ENCODE results near the gene INSRR.

Gene INSRR

DNA sequence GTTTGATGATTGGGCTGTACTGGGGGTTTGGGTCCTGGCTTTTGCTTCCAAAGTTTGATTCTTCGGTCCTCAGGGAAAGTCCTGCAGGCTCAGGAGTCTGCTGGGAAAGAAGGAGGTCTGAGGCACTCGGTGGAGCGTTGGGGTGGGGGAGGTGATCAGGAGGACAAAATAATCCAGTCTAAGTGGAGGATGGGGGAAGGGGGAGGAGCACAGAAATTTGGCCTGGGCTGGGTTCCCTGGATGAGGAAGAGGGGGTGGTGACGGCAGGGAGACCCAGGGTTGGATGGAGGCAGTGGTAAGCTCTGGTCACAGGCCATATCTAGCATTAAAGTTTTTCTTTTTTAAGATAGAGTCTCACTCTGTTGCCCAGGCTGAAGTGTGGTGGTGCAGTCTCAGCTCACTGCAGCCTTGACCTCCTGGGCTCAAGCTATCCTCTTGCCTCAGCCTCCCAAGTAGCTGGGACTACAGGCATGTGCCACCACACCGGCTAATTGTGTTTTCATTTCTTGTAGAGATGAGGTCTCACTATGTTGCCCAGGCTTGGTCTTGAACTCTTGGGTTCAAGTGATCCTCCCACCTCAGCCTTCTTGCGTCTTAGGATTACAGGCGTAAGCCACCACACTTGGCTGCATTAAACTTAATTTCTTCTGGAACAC is 49.1 kb downstream of the INSRR start:
- Histone ChIP-seq H3K36me3 (ENCODE audit: insufficient read depth, low read length) (no peaks in the 10 kb centered on the region), H3K4me1 (ENCODE audit: insufficient read depth, low read length) (peaks cover 7% of the 10 kb centered on the region), H3K9ac (ENCODE audit: low read depth, low read length) (no peak overlapping the region), H3K9me3 (ENCODE audit: control insufficient read depth, insufficient read depth, low read length) (no peaks in the 10 kb centered on the region)

DNA sequence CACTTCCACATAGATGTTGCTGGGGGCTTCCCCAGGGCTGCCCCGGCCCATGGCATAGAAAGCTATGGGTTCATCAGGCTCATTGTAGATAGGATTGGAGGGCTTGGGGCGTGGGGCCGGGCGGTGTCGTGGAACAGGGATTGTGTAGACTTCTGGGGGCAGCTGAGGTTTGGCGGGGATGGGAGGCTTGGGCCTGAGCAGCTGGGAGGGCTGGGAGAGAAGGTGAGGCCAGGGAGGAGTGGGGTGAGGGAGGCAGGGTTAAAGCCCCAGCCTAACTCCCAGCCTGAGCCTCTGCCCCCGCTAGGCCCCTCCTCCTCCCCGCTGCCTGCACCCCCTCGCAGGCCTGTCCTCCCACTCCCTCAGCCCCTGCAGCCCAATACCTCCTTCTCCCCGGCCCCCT is 49.6 kb downstream of the INSRR start:
- H3K9ac ChIP-seq (ENCODE audit: low read depth, low read length) = no peak overlapping the region

DNA sequence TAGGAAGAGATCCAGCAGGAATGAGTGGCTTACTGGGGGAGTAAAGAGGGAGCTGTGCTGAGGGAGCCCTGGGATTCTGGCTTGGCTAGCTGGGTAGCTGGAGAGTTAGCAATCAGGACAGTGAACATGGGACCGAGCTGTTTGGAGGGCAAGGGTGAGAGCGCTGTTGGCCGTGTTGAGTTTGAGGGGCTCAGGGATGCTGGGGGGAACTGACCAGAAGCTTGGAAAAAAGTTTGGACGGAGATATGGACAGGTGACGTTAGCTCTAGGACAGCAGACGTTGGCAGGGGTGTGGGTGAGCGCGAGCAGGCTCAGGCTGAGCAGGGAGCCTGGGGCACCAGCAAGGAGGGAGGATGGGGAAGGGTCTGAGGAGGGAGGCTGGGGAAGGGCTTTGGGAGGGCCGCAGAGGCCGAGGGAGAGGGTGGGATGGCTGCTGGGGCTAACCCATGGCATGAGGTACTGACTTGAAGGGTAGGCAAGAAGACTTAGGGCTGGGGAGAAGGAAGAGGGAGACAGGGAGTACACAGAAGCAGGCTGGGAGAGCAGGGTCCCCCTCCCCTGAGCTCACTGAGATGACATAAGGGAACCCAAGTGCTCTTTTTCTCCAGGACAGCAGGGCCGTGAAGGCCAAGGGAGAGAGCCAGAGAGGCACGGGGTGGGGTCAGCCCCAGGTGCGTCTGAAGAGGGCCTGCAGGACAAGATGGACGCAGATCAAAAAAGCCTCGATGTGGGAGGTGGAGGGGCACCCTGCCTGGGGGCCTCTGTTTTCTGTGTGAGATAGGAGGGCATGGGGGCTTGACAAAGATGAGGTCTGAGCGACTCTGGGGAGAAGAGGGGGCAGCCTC is 50.5 kb downstream of the INSRR start:
- H3K9me3 ChIP-seq (ENCODE audit: control insufficient read depth, insufficient read depth, low read length) = no peaks in the 10 kb centered on the region
- no peaks in the 10 kb centered on the region for H3K4me1 ChIP-seq (ENCODE audit: insufficient read depth, low read length)
- H3K36me3 ChIP-seq (ENCODE audit: insufficient read depth, low read length) = no peaks in the 10 kb centered on the region
- no peak overlapping the region for H3K9ac ChIP-seq (ENCODE audit: low read depth, low read length)

More for the DNA sequence above, 49.6 kb downstream of the INSRR start:
- no peaks in the 10 kb centered on the region for H3K9me3 ChIP-seq (ENCODE audit: control insufficient read depth, insufficient read depth, low read length)
- no peaks in the 10 kb centered on the region for H3K36me3 ChIP-seq (ENCODE audit: insufficient read depth, low read length)
- H3K4me1 ChIP-seq (ENCODE audit: insufficient read depth, low read length) = peaks cover 1% of the 10 kb centered on the region; the same call in 1 of the 2 replicates

DNA sequence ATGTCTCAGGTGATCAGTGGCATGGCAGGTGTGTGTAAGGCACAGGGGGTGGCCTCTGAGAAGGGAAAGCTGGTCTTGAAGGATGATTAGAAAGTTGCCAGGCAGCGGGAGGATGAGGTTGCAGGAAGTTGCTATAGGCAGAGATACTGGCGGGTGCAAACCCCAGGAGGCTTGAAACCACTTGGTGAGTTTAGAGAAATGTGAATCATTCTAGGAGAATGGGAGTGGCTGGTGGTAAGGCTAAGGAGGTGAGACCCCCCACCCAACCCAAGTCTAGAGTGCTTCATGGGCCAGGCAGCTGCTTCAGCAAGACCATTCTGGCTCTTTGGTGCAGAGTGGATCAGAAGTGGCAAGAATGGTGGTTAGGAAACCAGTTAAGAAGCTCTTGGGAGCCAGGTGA is 51.3 kb downstream of the INSRR start:
- H3K9ac ChIP-seq (ENCODE audit: low read depth, low read length) = no peak overlapping the region
- no peaks in the 10 kb centered on the region for H3K9me3 ChIP-seq (ENCODE audit: control insufficient read depth, insufficient read depth, low read length)
- no peaks in the 10 kb centered on the region for H3K36me3 ChIP-seq (ENCODE audit: insufficient read depth, low read length)
- no peaks in the 10 kb centered on the region for H3K4me1 ChIP-seq (ENCODE audit: insufficient read depth, low read length)

DNA sequence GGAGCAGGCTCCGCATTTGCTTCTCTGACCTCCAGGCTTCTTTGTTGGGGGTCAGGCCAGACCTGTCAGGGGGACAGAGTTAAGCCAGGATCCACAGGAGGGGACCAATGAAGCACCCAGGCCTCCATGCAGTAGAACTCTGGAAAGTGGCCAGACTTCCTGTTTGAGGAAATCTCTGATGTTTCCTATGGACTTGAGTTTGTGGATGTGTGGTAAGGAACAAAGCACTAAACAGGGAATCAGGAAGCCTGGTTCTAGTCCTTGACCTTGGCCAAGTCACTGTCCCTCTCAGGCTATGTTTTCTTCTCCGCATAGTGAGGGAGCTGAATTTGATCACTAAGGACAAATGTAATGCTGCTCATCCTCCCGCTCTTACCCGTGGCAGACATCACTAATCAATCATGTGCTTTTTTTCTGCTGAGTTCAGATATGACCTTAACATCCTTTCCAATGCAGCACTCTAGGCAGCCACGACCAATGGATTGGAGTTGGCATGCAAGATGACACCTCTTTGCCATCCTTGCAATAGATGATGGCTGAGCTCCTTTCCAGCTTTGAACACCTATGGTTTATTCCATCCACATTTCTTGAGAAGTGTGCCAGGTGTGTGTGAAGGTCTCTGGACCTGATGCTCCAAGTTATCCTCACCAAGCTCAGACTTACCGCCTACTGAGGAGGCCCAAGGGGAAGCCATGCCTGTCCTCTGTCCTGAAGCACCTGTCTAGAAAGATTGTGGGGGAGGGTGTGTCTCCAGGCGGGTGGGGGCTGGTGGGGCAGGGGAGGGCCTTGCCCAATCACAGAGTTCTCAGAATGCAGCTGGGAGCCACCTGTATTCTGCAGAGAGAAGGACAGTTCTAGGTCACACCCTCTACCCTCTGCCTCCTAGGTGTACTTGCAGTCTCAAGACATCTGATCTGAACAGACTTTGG is 52.1 kb downstream of the INSRR start:
- no peaks in the 10 kb centered on the region for H3K4me1 ChIP-seq (ENCODE audit: insufficient read depth, low read length)
- no peaks in the 10 kb centered on the region for H3K9me3 ChIP-seq (ENCODE audit: control insufficient read depth, insufficient read depth, low read length)
- H3K36me3 ChIP-seq (ENCODE audit: insufficient read depth, low read length) = peaks cover 2% of the 10 kb centered on the region; the same call in 1 of the 2 replicates
- H3K9ac ChIP-seq (ENCODE audit: low read depth, low read length) = no peak overlapping the region

DNA sequence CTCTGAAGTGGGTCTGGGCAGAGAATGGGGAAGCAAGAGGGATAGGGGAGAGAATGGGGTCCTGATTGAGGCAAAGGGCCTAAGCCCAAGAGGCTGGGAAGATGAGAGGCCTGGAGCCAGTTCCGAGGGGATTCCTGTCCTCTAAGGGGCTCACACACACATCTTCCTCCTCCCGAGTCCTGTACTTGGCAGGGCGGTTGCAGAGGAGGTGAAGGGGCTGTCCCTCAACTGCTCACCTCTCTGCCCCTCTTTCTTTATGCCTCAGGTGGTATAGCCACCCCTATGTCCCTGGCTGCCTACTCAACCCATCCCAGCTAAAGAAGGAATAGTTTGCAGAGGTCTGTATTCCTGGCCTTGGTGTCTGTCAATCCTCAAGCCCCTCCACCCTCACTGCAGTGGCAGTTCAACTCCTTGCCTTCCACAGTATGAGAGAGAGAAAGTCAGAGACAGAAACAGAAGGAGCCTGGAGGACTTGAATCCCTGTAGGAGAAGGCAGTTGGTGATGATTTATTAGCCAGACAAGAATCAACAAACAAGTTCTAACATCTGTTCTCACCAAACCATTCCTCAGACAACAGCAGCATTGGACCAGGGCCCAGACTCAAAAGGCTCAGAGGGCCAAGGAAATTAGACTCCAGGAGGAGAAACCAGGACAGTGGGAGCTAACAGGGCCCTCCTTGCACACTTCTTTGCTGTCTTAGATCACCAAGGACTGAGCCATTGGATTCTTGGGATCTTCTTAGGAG is 53.0 kb downstream of the INSRR start:
- no peak overlapping the region for H3K9ac ChIP-seq (ENCODE audit: low read depth, low read length)
- H3K9me3 ChIP-seq (ENCODE audit: control insufficient read depth, insufficient read depth, low read length) = no peaks in the 10 kb centered on the region
- peaks cover 2% of the 10 kb centered on the region; the same call in 1 of the 2 replicates for H3K36me3 ChIP-seq (ENCODE audit: insufficient read depth, low read length)
- H3K4me1 ChIP-seq (ENCODE audit: insufficient read depth, low read length) = no peaks in the 10 kb centered on the region

DNA sequence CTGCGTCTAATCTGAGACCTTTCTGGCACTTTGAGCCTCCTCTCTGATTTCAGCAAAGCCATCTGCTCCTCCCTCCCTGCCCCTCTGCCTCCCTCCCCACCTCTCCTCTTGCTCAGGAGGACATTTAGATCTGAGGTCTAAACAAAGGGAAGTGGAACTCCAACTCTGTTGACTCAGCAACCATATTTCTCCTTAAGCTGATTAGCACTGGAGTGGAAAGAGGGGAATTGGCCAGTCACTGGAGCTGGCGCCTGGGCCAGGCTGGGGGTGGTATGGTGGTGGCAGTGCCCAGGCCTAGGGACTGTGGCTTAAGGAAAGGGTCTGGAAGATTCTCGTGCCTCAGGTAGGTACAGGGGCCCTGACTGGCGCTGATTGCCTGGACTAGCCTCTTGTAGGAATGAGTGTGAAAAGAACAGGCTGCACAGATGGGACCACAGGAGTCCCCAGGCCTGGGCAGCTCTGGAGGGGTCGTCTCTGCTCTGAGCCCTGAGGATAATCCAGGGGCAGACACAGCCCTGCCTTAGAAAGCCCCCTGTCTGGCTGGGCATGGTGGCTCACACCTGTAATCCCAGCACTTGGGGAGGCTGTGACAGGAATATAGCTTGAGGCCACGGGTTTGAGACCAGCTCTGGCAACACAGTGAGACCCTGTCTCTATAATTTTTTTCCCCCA is 54.2 kb downstream of the INSRR start:
- H3K36me3 ChIP-seq (ENCODE audit: insufficient read depth, low read length) = peaks cover 3% of the 10 kb centered on the region; the same call in 1 of the 2 replicates
- no peaks in the 10 kb centered on the region for H3K4me1 ChIP-seq (ENCODE audit: insufficient read depth, low read length)
- H3K9me3 ChIP-seq (ENCODE audit: control insufficient read depth, insufficient read depth, low read length) = no peaks in the 10 kb centered on the region
- no peak overlapping the region for H3K9ac ChIP-seq (ENCODE audit: low read depth, low read length)

DNA sequence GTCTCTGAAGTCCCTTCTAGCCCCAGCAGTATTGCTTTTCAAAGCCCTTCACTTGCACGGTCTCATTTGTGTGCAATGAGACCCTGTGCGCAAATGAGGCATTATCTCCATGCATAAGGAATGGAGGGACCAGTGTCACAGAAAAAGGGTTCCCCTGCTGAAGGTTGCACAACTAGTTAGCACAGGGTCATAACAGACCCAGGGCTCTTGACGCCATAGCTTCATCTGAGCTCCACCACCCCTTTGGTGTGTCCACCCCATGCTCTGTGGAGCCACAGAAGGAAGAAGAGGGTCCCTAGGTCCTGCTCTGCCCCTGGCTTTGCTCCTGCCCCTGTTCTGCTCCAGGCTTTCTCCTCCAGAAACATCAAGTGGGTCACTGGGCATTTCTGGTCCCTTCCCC is 54.9 kb downstream of the INSRR start:
- Histone ChIP-seq H3K9ac (ENCODE audit: low read depth, low read length) (no peak overlapping the region), H3K9me3 (ENCODE audit: control insufficient read depth, insufficient read depth, low read length) (no peaks in the 10 kb centered on the region), H3K4me1 (ENCODE audit: insufficient read depth, low read length) (no peaks in the 10 kb centered on the region), H3K36me3 (ENCODE audit: insufficient read depth, low read length) (peaks cover 8% of the 10 kb centered on the region; the same call in 1 of the 2 replicates)

DNA sequence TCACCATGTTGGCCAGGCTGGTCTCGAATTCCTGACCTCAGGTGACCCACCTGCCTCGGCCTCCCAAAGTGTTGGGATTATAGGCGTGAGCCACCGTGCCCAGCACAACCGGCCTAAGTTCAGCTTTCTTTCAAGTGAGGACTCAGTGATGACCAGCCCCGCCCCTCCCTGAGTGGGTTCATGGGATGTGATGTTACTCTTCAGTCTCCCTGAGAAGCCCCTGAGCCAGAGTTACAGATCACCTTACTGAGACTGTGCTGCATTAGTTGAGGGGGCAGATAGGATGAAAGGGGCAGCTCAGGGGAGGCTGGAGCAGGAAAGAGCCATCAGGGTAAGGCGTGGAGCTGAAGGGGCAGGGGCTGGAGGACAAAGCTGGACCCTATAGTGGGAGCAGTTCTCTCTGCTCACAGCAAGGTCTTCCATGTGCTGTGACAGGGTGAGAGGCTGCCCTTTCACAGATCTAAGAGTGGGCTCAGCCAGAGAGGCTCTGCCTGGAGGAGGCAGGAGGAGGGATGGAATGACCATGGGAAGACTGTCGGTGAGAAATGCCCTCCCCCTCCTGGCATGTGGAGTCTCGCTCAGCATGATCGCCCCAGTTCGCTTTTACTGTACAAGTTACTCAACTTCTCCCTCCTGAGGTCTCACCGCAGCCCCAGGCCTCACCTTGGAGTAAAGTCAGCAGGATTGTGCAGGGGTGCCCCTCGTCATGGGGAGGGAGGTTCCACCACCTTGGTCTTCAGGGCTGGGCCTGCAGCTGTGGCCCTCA is 55.6 kb downstream of the INSRR start:
- no peaks in the 10 kb centered on the region for H3K9me3 ChIP-seq (ENCODE audit: control insufficient read depth, insufficient read depth, low read length)
- no peak overlapping the region for H3K9ac ChIP-seq (ENCODE audit: low read depth, low read length)
- peaks cover 11% of the 10 kb centered on the region for H3K36me3 ChIP-seq (ENCODE audit: insufficient read depth, low read length)
- no peaks in the 10 kb centered on the region for H3K4me1 ChIP-seq (ENCODE audit: insufficient read depth, low read length)

DNA sequence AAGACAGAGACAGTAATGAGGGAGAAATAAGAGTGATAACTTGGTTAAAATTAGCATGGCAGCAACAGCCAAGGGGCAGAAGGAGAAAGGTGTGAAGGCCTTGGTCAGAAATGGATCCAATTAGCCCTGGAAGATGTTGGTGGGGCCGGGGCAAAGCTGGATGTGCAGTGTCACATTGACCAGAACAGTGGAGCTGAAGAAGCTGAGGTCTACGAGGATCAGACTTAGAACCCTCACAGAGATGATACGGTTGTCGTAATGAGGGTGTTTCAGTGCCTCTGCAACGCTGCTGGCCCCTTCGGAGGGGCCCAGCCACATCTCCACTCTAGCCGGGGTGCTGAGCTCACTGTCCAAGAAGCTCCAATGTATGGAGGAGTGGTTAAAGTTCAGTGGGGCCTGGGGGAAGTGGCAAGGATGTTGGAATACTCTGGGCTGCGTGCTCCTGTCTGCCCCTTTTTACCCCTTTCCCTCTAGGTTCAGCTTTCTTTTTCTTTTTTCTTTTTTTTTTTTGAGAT is 56.4 kb downstream of the INSRR start:
- H3K9me3 ChIP-seq (ENCODE audit: control insufficient read depth, insufficient read depth, low read length) = no peaks in the 10 kb centered on the region
- peaks cover 19% of the 10 kb centered on the region for H3K36me3 ChIP-seq (ENCODE audit: insufficient read depth, low read length)
- H3K9ac ChIP-seq (ENCODE audit: low read depth, low read length) = no peak overlapping the region
- H3K4me1 ChIP-seq (ENCODE audit: insufficient read depth, low read length) = no peaks in the 10 kb centered on the region

DNA sequence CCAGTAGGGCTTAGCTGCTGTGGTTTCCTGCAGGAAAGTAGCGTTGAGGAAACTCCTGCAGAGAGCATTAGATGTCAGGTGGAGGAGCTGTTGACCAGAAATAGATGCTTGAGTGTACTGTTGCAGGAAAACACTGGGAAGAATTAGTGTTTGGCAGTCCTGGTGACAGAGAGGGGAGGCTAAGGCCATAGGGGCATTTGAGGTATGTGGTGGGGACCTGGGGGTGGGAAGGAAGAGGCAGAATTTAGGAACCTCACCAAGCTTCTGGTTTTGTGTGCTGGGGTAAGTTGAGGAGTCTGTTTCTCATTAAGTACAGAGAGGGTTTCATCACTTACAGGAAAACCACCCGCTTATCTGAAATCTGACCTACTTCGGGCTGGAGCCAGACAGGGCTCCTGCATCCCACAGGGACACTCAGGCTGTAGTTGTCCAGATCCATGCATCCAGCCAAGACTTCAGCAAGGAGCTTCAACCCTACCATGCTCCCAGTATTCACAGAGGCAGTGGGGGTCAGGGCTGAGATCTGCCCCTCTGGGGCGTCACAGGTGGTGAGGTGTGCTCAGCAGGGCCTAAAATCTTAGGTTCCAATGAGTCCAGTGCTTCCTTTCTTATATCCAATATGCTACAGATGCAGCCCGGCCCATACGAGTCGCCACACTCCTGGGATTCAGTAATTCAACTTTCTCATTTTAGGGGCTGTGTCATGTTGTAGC is 57.4 kb downstream of the INSRR start:
- no peaks in the 10 kb centered on the region for H3K9me3 ChIP-seq (ENCODE audit: control insufficient read depth, insufficient read depth, low read length)
- H3K9ac ChIP-seq (ENCODE audit: low read depth, low read length) = no peak overlapping the region
- H3K36me3 ChIP-seq (ENCODE audit: insufficient read depth, low read length) = peaks cover 19% of the 10 kb centered on the region
- H3K4me1 ChIP-seq (ENCODE audit: insufficient read depth, low read length) = no peaks in the 10 kb centered on the region

DNA sequence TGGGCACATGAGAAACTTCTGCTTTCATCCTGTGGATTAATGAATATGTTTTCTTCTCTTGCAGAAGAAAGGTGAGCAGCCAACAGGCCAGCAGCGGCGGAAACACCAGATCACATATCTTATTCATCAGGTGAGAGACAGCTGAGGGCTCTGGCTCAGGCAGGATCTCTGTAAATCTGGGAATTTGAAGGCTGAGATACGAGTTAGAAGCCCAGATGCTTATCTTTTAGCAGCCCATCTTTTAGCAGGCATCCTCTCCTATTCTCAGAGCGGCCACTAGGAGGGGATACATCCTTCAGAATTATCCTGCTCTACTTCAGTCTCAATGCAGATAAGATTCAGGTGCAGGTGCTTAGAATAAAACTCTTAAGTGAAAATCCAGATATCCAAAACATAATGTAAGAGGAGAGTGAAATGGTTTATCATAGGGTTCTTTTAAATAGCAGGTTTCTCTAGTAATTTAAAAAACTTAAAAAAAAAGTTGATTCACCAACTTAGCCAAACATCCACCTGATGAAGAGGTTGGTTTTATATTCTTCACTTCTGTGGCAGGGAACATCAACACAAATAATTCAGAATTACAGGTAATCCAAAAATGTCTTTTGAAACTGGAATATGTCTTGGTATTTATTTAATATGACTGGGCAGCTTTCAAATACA is 61.6 kb downstream of the INSRR start:
- H3K9ac ChIP-seq (ENCODE audit: low read depth, low read length) = no peak overlapping the region
- peaks cover 29% of the 10 kb centered on the region for H3K36me3 ChIP-seq (ENCODE audit: insufficient read depth, low read length)
- H3K4me1 ChIP-seq (ENCODE audit: insufficient read depth, low read length) = no peaks in the 10 kb centered on the region
- no peaks in the 10 kb centered on the region for H3K9me3 ChIP-seq (ENCODE audit: control insufficient read depth, insufficient read depth, low read length)
